Transverse colon (tissue), 4 donors: Measurements from ENCODE around the gene COL4A1. TPM values are rescaled to one million over a fixed set of nuclear protein-coding genes. Genes with fewer than 3 reads are reported as not detected.
A peak's percentile ranks its signal among the peaks of the same experiment; 100 is the strongest.

Experiments
- DNase-seq: peaks from one replicate; pipeline ENCODE4 v3.0.0-alpha.2; 2019
- H3K27ac ChIP-seq, 4 donors: fragments of 200-600 bp; sonication (generic); 2 replicates each; pipeline ENCODE4 v1.5.1; 2016 to 2018; ENCODE audit warnings: inconsistent platforms in 4 of 4
- H3K27me3 ChIP-seq: fragments of 200-600 bp; sonication (generic); 2 replicates; pipeline ENCODE4 v1.5.1; 2017; ENCODE audit warnings: inconsistent platforms
- H3K36me3 ChIP-seq, 4 donors: fragments of 200-600 bp; sonication (generic); 2 replicates each; pipeline ENCODE4 v1.5.1; 2017 to 2019; ENCODE audit warnings: inconsistent platforms in 4 of 4
- H3K4me1 ChIP-seq, 4 donors: fragments of 200-600 bp; sonication (generic); 2 replicates each; pipeline ENCODE4 v1.5.1; 2017 to 2020; ENCODE audit warnings: inconsistent platforms in 4 of 4
- H3K4me3 ChIP-seq, 4 donors: fragments of 200-600 bp; sonication (generic); 1 replicate in 1 of 4; 2 replicates in 3 of 4; pipeline versions ENCODE4 v1.5.1 to v1.6.1; 2017 to 2019; ENCODE audit warnings: inconsistent platforms in 4 of 4
- H3K9me3 ChIP-seq, 2 donors: fragments of 200-600 bp; sonication (generic); 2 replicates each; pipeline ENCODE4 v1.5.1; 2017 to 2019; ENCODE audit warnings: inconsistent platforms in 2 of 2
- EP300 ChIP-seq: sonication (generic); formaldehyde crosslinking; IDR thresholded peaks from one replicate; pipeline ENCODE4 v1.6.1; 2017; ENCODE audit warnings: antibody characterized with exemption, low read depth
- POLR2A ChIP-seq: fragments of 450-650 bp; IDR thresholded peaks from one replicate; pipeline ENCODE4 v1.6.1; 2016; ENCODE audit warnings: antibody characterized with exemption, mild to moderate bottlenecking, moderate library complexity
- POLR2AphosphoS5 ChIP-seq, 3 donors: sonication (generic); formaldehyde crosslinking; IDR thresholded peaks; one replicate each; pipeline ENCODE4 v1.6.1; 2016; ENCODE audit warnings: antibody characterized with exemption in 3 of 3
- WGBS, 2 donors: methylation state at CpG; one replicate each; pipeline ENCODE4 v1.1.5; 2018; ENCODE audit warnings: low coverage in 1 of 2; 5-methylcytosine and 5-hydroxymethylcytosine counted together
- in situ Hi-C, 4 donors: fragments of 200-750 bp; cut with MboI; loops; one replicate each; pipeline versions ENCODE4 v1.15.0 to v1.15.1; 2017; ENCODE audit warnings: low sequenced_read_pairs in 3 of 4, low pct_ligation_motif_present in 1 of 4, low pct_unique_long_range_greater_than_20kb in 1 of 4
- intact Hi-C: fragments of 100-400 bp; cut with DNase I; formaldehyde crosslinking; loops from one replicate; pipeline ENCODE4 v1.15.1; 2023; ENCODE audit warnings: low total_unique reads
- total RNA-seq, 4 donors: library from RNA; depleted of rRNA; stranded (reverse); fragments of >200 nt; gene quantifications; one replicate each; pipeline ENCODE4 v1.1.0, GENCODE V29; 2016
- TF ChIP-seq, protein P1 (sequence below), 5 experiments: fragments of 200-600 bp in 3 of 5; fragments of 450-650 bp in 2 of 5; sonication (generic) in 3 of 5; IDR thresholded peaks; 1 replicate in 2 of 5; 2 replicates in 3 of 5; pipeline ENCODE4 v1.5.1; 2016 to 2017; ENCODE audit warnings: antibody characterized with exemption in 5 of 5, inconsistent platforms in 3 of 5, mild to moderate bottlenecking in 2 of 5, moderate library complexity in 1 of 5

The COL4A1 gene
- total RNA-seq, 4 donors from 2014 or later = 46.4 to 180 (median 99.2) TPM

GRCh38 chr13:110231348-110232047 is 75.5 kb downstream of the COL4A1 start:
- no peak for TF ChIP-seq POLR2AphosphoS5 (IDR thresholded peaks at IDR 0.05)
- TF ChIP-seq EP300 = no peak
- no peak for TF ChIP-seq POLR2A
- H3K4me3 ChIP-seq = no peak overlapping the region
- 81 to 93% methylated on average over 3 to 16 of the region's 16 CpGs for WGBS, 2 donors
- H3K4me1 ChIP-seq = peaks cover 4 to 19% (median 11%) of the 10 kb centered on the region in 4 donors
- H3K9me3 ChIP-seq = no peaks in the 10 kb centered on the region
- DNase-seq = no peak
- H3K27ac ChIP-seq = peak overlapping the region; percentile 8 to 69 (median 40)
- no peaks in the 10 kb centered on the region for H3K27me3 ChIP-seq
- in situ Hi-C loops (loop anchor here in 2 of 4 donors (10.0 to 25.0 kb wide), 2 partner anchors 173 to 181 kb away; no protein-coding TSS in a partner anchor), intact Hi-C loops (no loop called here)
- no peaks in the 10 kb centered on the region for H3K36me3 ChIP-seq

DNA sequence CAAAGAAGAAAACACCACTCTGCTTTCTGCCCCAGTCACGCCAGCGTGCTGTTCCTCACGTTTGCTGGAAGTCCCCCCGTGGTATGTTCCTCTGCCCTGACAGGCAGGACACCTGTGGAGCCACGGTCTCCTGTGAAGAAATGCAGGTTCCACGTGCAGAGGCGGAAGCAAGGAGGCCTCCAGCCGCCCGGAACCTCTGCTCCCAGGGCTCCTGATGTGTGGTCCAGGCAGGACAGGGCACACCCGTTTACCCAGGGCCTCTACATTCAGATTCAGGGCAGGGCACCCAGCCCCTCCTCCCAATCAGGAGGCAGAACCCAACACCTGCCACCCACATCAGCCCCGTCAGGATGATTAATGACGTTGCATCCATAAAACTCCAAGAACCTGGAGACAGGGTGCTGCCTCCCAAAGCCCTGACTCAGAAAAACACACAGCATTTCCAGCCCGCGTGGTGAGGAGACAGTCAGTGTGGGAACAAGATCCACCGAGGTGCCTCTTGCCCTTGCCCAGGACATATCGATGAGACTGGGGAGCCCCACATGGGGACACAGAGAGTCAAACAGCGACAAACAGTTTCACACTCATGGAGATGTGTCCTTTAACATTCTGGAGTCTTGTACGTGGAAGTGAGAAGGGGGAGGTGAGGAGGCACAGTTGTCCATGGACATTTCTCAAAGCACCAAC is 76.2 kb downstream of the COL4A1 start:
- DNase-seq = no peak
- no peaks in the 10 kb centered on the region for H3K9me3 ChIP-seq
- H3K4me1 ChIP-seq = peaks cover 0 to 21% (median 12%) of the 10 kb centered on the region in 4 donors
- H3K4me3 ChIP-seq = no peak overlapping the region
- no peaks in the 10 kb centered on the region for H3K27me3 ChIP-seq
- TF ChIP-seq, protein P1, sequence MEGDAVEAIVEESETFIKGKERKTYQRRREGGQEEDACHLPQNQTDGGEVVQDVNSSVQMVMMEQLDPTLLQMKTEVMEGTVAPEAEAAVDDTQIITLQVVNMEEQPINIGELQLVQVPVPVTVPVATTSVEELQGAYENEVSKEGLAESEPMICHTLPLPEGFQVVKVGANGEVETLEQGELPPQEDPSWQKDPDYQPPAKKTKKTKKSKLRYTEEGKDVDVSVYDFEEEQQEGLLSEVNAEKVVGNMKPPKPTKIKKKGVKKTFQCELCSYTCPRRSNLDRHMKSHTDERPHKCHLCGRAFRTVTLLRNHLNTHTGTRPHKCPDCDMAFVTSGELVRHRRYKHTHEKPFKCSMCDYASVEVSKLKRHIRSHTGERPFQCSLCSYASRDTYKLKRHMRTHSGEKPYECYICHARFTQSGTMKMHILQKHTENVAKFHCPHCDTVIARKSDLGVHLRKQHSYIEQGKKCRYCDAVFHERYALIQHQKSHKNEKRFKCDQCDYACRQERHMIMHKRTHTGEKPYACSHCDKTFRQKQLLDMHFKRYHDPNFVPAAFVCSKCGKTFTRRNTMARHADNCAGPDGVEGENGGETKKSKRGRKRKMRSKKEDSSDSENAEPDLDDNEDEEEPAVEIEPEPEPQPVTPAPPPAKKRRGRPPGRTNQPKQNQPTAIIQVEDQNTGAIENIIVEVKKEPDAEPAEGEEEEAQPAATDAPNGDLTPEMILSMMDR (IDR thresholded peaks at IDR 0.05) = no peak
- TF ChIP-seq EP300 (no peak), POLR2AphosphoS5 (IDR thresholded peaks at IDR 0.05) (no peak), POLR2A (no peak)
- peak overlapping the region in 2 of 4 donors; percentile 8 to 13 for H3K27ac ChIP-seq
- intact Hi-C loops = no loop called here
- in situ Hi-C loops = loop anchor here in 2 of 4 donors (10.0 to 25.0 kb wide), 2 partner anchors 174 to 181 kb away; no protein-coding TSS in a partner anchor
- H3K36me3 ChIP-seq = no peaks in the 10 kb centered on the region
- 60% methylated on average over 18 of the region's 18 CpGs; no CpG with 5 or more reads in 1 of the 2 donors for WGBS, 2 donors

DNA sequence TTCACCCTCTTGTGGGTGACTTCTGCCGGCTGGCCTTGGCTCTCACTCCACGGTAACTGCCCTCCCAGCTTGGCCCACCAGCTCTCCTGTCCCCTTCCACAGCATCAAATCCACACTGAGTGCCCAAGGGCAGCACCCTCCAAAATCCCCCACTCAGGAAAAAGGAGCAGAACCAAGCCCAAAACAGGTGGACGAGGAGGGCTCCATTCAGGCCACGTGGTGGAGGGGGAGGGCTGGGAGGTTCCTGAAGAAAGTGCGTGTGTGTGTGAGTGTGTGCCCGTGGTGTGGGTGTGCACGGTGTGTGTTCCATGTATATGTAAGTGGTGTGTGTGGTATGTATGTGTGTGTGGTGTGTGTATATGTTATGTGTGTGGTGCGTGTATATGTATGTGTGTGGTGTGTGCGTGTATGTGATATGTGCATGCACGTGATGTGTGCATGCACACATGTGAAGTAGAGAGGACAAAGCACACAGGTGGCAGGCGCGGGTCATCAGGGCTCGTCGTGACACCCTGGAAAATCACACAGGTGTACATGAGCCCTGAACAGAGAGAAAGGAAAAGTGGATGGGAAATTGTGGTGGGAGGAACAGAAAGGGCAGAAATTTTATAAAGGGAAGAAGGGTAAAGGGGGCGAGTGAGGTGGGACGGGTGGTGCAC is 76.9 kb downstream of the COL4A1 start:
- H3K27ac ChIP-seq = peak overlapping the region in 2 of 4 donors; percentile 29 to 43
- 88 to 100% methylated on average over 3 to 16 of the region's 16 CpGs for WGBS, 2 donors
- intact Hi-C loops = loop anchor here (10.0 kb wide), 1 partner anchor 75 kb away; the partner anchor contains the start of genes COL4A1 and COL4A2

More for the DNA sequence above, 76.9 kb downstream of the COL4A1 start:
- no peaks in the 10 kb centered on the region for H3K36me3 ChIP-seq
- H3K9me3 ChIP-seq = no peaks in the 10 kb centered on the region
- DNase-seq = no peak
- no peak for TF ChIP-seq POLR2A
- TF ChIP-seq, protein P1 (IDR thresholded peaks at IDR 0.05) = no peak
- no peak for TF ChIP-seq POLR2AphosphoS5 (IDR thresholded peaks at IDR 0.05)
- TF ChIP-seq EP300 = no peak
- in situ Hi-C loops = loop anchor here (10.0 to 25.0 kb wide), 3 partner anchors 175 to 195 kb away; no protein-coding TSS in a partner anchor
- no peaks in the 10 kb centered on the region for H3K27me3 ChIP-seq
- peaks cover 0 to 25% (median 13%) of the 10 kb centered on the region in 4 donors for H3K4me1 ChIP-seq
- no peak overlapping the region for H3K4me3 ChIP-seq
